NB4 (cell line): ENCODE results near the gene ME2.

Source experiments
- DNase-seq: peaks from one replicate; pipeline ENCODE4 v3.0.0; 2010; ENCODE audit warnings: low read depth
- H3K4me3 ChIP-seq: one replicate; pipeline ENCODE4 v1.5.1; 2011; ENCODE audit warnings: mild to moderate bottlenecking, low read depth, low read length, moderate library complexity
- MYC ChIP-seq: IDR thresholded peaks from 2 replicates; pipeline ENCODE4 v1.6.1; 2011; ENCODE audit warnings: low read depth, low read length
- POLR2A ChIP-seq: IDR thresholded peaks from 2 replicates; pipeline ENCODE4 v1.6.1; 2011; ENCODE audit warnings: mild to moderate bottlenecking; ENCODE audit not compliant: insufficient read length; ENCODE audit errors: extremely low read depth
- TF ChIP-seq, protein P1 (sequence below): IDR thresholded peaks from 2 replicates; pipeline ENCODE4 v1.6.1; 2011; ENCODE audit warnings: low read depth, low read length
- TF ChIP-seq, protein P2 (sequence below): IDR thresholded peaks from one replicate; pipeline ENCODE4 v1.5.1; 2012; ENCODE audit warnings: low read depth, low read length

Gene ME2

DNA sequence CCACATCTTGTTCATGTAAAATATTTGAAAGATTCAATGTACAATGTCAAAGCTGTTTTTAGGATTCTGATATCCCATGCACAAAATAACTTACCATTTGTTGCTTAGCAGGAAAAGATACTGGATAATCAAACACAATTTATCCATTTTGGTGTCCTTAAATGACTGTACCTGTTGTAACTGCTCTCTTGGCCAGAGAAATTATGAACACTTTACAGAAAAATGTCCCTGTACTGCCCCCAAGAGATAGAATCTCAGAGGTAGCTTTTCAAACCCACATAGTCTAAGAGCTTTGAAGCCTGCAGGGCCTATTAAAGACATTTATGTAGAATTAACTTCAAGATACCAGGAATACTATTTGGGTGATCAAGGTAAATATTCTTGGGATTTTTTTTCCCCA is 12.2 kb upstream of the ME2 start:
- peak; percentile 32 for DNase-seq
- H3K4me3 ChIP-seq: no peak overlapping the region
- TF ChIP-seq, protein P1, sequence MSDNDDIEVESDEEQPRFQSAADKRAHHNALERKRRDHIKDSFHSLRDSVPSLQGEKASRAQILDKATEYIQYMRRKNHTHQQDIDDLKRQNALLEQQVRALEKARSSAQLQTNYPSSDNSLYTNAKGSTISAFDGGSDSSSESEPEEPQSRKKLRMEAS: no peak
- TF ChIP-seq MYC (no peak), POLR2A (no peak)
- TF ChIP-seq, protein P2, sequence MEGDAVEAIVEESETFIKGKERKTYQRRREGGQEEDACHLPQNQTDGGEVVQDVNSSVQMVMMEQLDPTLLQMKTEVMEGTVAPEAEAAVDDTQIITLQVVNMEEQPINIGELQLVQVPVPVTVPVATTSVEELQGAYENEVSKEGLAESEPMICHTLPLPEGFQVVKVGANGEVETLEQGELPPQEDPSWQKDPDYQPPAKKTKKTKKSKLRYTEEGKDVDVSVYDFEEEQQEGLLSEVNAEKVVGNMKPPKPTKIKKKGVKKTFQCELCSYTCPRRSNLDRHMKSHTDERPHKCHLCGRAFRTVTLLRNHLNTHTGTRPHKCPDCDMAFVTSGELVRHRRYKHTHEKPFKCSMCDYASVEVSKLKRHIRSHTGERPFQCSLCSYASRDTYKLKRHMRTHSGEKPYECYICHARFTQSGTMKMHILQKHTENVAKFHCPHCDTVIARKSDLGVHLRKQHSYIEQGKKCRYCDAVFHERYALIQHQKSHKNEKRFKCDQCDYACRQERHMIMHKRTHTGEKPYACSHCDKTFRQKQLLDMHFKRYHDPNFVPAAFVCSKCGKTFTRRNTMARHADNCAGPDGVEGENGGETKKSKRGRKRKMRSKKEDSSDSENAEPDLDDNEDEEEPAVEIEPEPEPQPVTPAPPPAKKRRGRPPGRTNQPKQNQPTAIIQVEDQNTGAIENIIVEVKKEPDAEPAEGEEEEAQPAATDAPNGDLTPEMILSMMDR: no peak

DNA sequence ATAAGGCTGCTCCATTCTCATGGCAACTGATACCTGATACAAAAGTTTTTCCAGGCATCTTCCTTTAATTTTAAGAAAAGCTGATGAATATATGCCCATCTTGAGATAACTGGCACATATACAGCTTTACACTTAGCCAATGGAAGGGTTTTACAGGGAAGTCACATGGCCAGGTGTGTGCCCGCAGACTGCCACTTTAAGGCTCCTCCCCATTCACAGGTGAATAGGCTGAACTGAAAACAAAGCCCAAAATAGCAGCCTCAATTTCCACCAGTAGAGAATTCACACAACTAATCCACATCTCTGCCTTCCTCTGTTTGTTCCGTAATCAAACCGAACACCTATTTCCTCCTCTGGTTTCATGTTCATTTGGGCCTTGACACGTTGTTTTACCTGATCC is 9.8 kb upstream of the ME2 start:
- TF ChIP-seq, protein P1: no peak
- no peak for TF ChIP-seq POLR2A
- TF ChIP-seq, protein P2: no peak
- no peak for TF ChIP-seq MYC
- H3K4me3 ChIP-seq: no peak overlapping the region
- DNase-seq: no peak

- peak; percentile 27 for DNase-seq
- H3K4me3 ChIP-seq: no peak overlapping the region
- TF ChIP-seq, protein P2: no peak
- TF ChIP-seq MYC: no peak
- no peak for TF ChIP-seq POLR2A
- TF ChIP-seq, protein P1: no peak
These were observed 8.6 kb upstream of the ME2 start for GRCh38 chr18:50870138-50870845.

- no peak for DNase-seq
- H3K4me3 ChIP-seq: no peak overlapping the region
- TF ChIP-seq POLR2A (no peak), MYC (no peak)
- TF ChIP-seq, protein P2: no peak
- TF ChIP-seq, protein P1: no peak
These were observed 7.1 kb upstream of the ME2 start for GRCh38 chr18:50871846-50872245.

GRCh38 chr18:50875966-50876536 is 2.9 kb upstream of the ME2 start:
- DNase-seq: no peak
- TF ChIP-seq, protein P2: no peak
- TF ChIP-seq POLR2A (no peak), MYC (no peak)
- TF ChIP-seq, protein P1: no peak
- H3K4me3 ChIP-seq: no peak overlapping the region
